ENCODE measurements around the gene PKN3.

- no peak for TF ChIP-seq POLR2A (IDR thresholded peaks at IDR 0.05; ENCODE audit: low read depth, low read length)
- no peak for TF ChIP-seq POLR2AphosphoS5 (IDR thresholded peaks at IDR 0.05; ENCODE audit: low read depth, low read length)
- TF ChIP-seq SPI1 (IDR thresholded peaks at IDR 0.05; ENCODE audit: low read depth, low read length) = no peak
Observed at GRCh38 chr9:128750926-128751595, 48.8 kb downstream of the PKN3 start.

Data from GM12891 (cell line).